ENCODE data around the gene MPPED1.

Gene MPPED1

GRCh38 chr22:43504068-43504467 lies 92.3 kb downstream of the MPPED1 start:
- no peak for DNase-seq

GRCh38 chr22:43504666-43505261 lies 93.0 kb downstream of the MPPED1 start:
- DNase-seq, result no peak

GRCh38 chr22:43505423-43505822 lies 93.6 kb downstream of the MPPED1 start:
- DNase-seq, result no peak

GRCh38 chr22:43505896-43506295 lies 94.1 kb downstream of the MPPED1 start:
- DNase-seq, result no peak

GRCh38 chr22:43506487-43506886 lies 94.7 kb downstream of the MPPED1 start:
- DNase-seq, result no peak

- DNase-seq, result no peak
Observed at GRCh38 chr22:43507235-43507634, 95.4 kb downstream of the MPPED1 start.

- no peak for DNase-seq
Observed at GRCh38 chr22:43508489-43508888, 96.7 kb downstream of the MPPED1 start.

GRCh38 chr22:43509337-43509736 lies 97.5 kb downstream of the MPPED1 start:
- no peak for DNase-seq

GRCh38 chr22:43510281-43511070 lies 98.7 kb downstream of the MPPED1 start:
- DNase-seq, result no peak

GRCh38 chr22:43511276-43511910 lies 99.6 kb downstream of the MPPED1 start:
- no peak for DNase-seq

- DNase-seq, result no peak
Observed at GRCh38 chr22:43512279-43512678, 100.5 kb downstream of the MPPED1 start.

- no peak for DNase-seq
Observed at GRCh38 chr22:43514476-43515157, 102.8 kb downstream of the MPPED1 start.

GRCh38 chr22:43515411-43515810 lies 103.6 kb downstream of the MPPED1 start:
- DNase-seq, result no peak

GRCh38 chr22:43515902-43516301 lies 104.1 kb downstream of the MPPED1 start:
- DNase-seq, result no peak

GRCh38 chr22:43516386-43516785 lies 104.6 kb downstream of the MPPED1 start:
- no peak for DNase-seq

GRCh38 chr22:43516996-43517635 lies 105.3 kb downstream of the MPPED1 start:
- no peak for DNase-seq

- DNase-seq, result peak; percentile 80
Observed at GRCh38 chr22:43520632-43521039, 108.8 kb downstream of the MPPED1 start.

- DNase-seq, result no peak
Observed at GRCh38 chr22:43521716-43522115, 109.9 kb downstream of the MPPED1 start.

GRCh38 chr22:43526117-43526655 lies 114.4 kb downstream of the MPPED1 start:
- no peak for DNase-seq

GRCh38 chr22:43526946-43527345 lies 115.1 kb downstream of the MPPED1 start:
- DNase-seq, result no peak

- no peak for DNase-seq
Observed at GRCh38 chr22:43528601-43529360, 117.0 kb downstream of the MPPED1 start.

GRCh38 chr22:43529461-43529860 lies 117.6 kb downstream of the MPPED1 start:
- DNase-seq, result no peak
